Prostate gland (tissue), 2 donors: Measurements from ENCODE around the gene SLC44A4.

Source experiments
- POLR2AphosphoS5 ChIP-seq: sonication (generic); formaldehyde crosslinking; IDR thresholded peaks from one replicate; pipeline ENCODE4 v1.6.1; 2017; ENCODE audit warnings: antibody characterized with exemption
- TF ChIP-seq, protein P1 (sequence below), 4 experiments: fragments of 200-600 bp in 2 of 4; fragments of 450-650 bp in 2 of 4; sonication (generic) in 2 of 4; IDR thresholded peaks; 1 replicate in 3 of 4; 2 replicates in 1 of 4; pipeline ENCODE4 v1.5.1; 2016 to 2019; ENCODE audit warnings: antibody characterized with exemption in 4 of 4, mild to moderate bottlenecking in 2 of 4, moderate library complexity in 2 of 4

DNA sequence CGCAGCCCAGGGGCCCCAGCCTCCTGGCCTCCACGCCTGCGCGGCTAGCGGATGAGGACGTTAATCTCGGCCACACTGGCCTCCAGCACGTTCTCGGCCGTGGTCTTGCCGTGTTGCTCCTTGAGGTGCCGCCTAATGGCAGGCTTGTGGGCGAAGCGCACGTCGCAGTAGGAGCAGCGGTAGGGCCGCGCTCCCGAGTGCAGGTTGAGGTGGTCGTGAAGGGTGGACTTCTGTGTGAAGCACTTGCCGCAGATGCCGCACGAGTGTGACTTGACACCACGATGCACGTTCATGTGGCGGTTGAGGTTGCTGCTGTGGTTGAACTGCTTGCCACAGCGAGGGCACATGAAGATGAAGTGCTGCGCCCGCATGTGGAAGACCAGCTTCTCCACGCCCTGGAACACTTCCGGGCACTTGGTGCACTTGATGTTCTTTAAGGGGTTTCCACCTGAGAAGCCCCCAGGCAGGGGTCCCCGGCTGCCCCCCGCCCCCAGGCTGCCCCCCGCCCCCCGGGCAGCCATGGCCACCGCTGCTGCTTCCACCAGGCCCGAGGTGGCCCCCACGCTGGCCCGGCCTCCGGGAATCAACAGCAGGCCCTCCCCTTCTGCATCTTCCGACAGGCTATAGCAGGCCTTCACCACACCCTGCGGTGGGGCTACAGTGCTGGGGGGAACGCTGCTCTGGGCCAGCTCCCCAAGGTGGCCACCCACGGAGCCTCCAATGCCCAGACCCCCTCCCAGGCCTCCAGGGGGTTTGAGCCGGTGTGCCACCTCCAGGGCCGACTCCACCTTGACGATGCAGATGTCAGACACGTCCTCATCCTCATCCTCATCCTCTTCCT, 21.3 kb upstream of the SLC44A4 start:
- TF ChIP-seq, protein P1, sequence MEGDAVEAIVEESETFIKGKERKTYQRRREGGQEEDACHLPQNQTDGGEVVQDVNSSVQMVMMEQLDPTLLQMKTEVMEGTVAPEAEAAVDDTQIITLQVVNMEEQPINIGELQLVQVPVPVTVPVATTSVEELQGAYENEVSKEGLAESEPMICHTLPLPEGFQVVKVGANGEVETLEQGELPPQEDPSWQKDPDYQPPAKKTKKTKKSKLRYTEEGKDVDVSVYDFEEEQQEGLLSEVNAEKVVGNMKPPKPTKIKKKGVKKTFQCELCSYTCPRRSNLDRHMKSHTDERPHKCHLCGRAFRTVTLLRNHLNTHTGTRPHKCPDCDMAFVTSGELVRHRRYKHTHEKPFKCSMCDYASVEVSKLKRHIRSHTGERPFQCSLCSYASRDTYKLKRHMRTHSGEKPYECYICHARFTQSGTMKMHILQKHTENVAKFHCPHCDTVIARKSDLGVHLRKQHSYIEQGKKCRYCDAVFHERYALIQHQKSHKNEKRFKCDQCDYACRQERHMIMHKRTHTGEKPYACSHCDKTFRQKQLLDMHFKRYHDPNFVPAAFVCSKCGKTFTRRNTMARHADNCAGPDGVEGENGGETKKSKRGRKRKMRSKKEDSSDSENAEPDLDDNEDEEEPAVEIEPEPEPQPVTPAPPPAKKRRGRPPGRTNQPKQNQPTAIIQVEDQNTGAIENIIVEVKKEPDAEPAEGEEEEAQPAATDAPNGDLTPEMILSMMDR (IDR thresholded peaks at IDR 0.05) = no peak
- TF ChIP-seq POLR2AphosphoS5 = no peak
